GM12878 (cell line): ENCODE results near the gene LIG1. TPM values are rescaled to one million over a fixed set of nuclear protein-coding genes. Genes with fewer than 3 reads are reported as not detected.

Experiments used
- ATAC-seq: fragments of 200-7000 bp; cut with Tn5 transposase; 3 replicates; pipeline ENCODE4 v1.9.1; 2020; ENCODE audit warnings: mild to moderate bottlenecking, moderate library complexity
- BruUV-seq: library from RNA; stranded (reverse); fragments of 400-500 nt; replicated peaks from 2 replicates; lab custom pipeline; 2021; lab: Mats Ljungman, UMichigan
- CTCF ChIA-PET: fragments of 300-600 bp; sonication (Branson Sonifier 250); formaldehyde crosslinking; extraction: SDS; loops from one replicate; lab custom pipeline; 2021; ENCODE audit warnings: inconsistent platforms; lab: Yijun Ruan, JAX
- POLR2A ChIA-PET: fragments of 350-600 bp; formaldehyde crosslinking; extraction: SDS; loops from one replicate; lab custom pipeline; 2021; ENCODE audit warnings: inconsistent platforms; lab: Charles Lee
- RAD21 ChIA-PET: fragments of 300-600 bp; sonication (Branson Sonifier 250); formaldehyde crosslinking; loops from one replicate; lab custom pipeline; 2023; ENCODE audit warnings: antibody characterized with exemption; ENCODE audit not compliant: unreplicated experiment; lab: Charles Lee
- SMC1A ChIA-PET: fragments of 300-600 bp; sonication (Branson Sonifier 250); formaldehyde crosslinking; loops from one replicate; lab custom pipeline; 2023; ENCODE audit not compliant: unreplicated experiment, uncharacterized antibody; lab: Charles Lee
- DNase-seq: peaks from one replicate; pipeline ENCODE4 v3.0.0-alpha.2; 2011; ENCODE audit warnings: low read depth, low spot score
- FAIRE-seq: peaks from 3 replicates; lab custom pipeline; 2011; peaks lifted over from hg19 to GRCh38; lab: Jason Lieb, UNC
- H2AFZ ChIP-seq: 2 replicates; pipeline ENCODE4 v1.6.0; 2011; ENCODE audit warnings: low read depth, low read length, control low read depth; ENCODE audit not compliant: control insufficient read depth
- H3K27ac ChIP-seq: 2 replicates; pipeline ENCODE4 v1.5.1; 2011; ENCODE audit warnings: control low read depth; ENCODE audit not compliant: control insufficient read depth, insufficient read depth
- H3K27me3 ChIP-seq, 2 experiments: replicated peaks in 1 of 2; 2 replicates each; pipeline versions ENCODE4 v1.6.0 to v1.6.1; 2011; ENCODE audit warnings: low read length in 1 of 2; ENCODE audit not compliant: control insufficient read depth in 2 of 2, insufficient read depth in 2 of 2
- H3K36me3 ChIP-seq, 2 experiments: 2 replicates each; pipeline ENCODE4 v1.5.1; 2011; ENCODE audit warnings: low read length in 1 of 2; ENCODE audit not compliant: control insufficient read depth in 2 of 2, insufficient read depth in 2 of 2
- H3K4me1 ChIP-seq: 2 replicates; pipeline ENCODE4 v1.6.1; 2011; ENCODE audit warnings: mild to moderate bottlenecking, low read length, moderate library complexity, mixed read lengths; ENCODE audit not compliant: control insufficient read depth, insufficient read depth
- H3K4me2 ChIP-seq: 2 replicates; pipeline ENCODE4 v1.6.0; 2011; ENCODE audit warnings: control low read depth; ENCODE audit not compliant: control insufficient read depth, insufficient read depth
- H3K4me3 ChIP-seq: fragments of 200-600 bp; sonication (generic); 2 replicates; pipeline ENCODE4 v1.5.1; 2016
- H3K79me2 ChIP-seq: 2 replicates; pipeline ENCODE4 v1.6.0; 2011; ENCODE audit warnings: low read length; ENCODE audit not compliant: control insufficient read depth, insufficient read depth
- H3K9ac ChIP-seq: 2 replicates; pipeline ENCODE4 v1.8.0; 2011; ENCODE audit warnings: low read length, control low read depth, mixed read lengths; ENCODE audit not compliant: control insufficient read depth, insufficient read depth
- H3K9me3 ChIP-seq: replicated peaks from 3 replicates; pipeline ENCODE4 v1.5.1; 2011; ENCODE audit warnings: mild to moderate bottlenecking, low read length; ENCODE audit not compliant: control insufficient read depth, insufficient read depth
- H4K20me1 ChIP-seq: 2 replicates; pipeline ENCODE4 v1.6.0; 2011; ENCODE audit not compliant: control insufficient read depth, insufficient read depth
- MYC ChIP-seq: IDR thresholded peaks from 2 replicates; pipeline ENCODE4 v1.6.1; 2011; ENCODE audit warnings: mild to moderate bottlenecking, low read length, moderate library complexity, inconsistent platforms; ENCODE audit not compliant: insufficient read depth, insufficient replicate concordance, insufficient read length, severe bottlenecking
- PKNOX1 ChIP-seq: fragments of 450-650 bp; IDR thresholded peaks from 2 replicates; pipeline ENCODE4 v1.6.1; 2016; ENCODE audit warnings: mild to moderate bottlenecking
- POLR2A ChIP-seq: IDR thresholded peaks from 2 replicates; pipeline ENCODE4 v1.6.1; 2011; ENCODE audit warnings: low read depth, mild to moderate bottlenecking, low read length
- SIX5 ChIP-seq: IDR thresholded peaks from 2 replicates; pipeline ENCODE4 v1.6.1; 2011; ENCODE audit warnings: mild to moderate bottlenecking, low read depth, low read length, moderate library complexity; ENCODE audit not compliant: severe bottlenecking
- SMARCA5 ChIP-seq: fragments of 450-650 bp; IDR thresholded peaks from 2 replicates; pipeline ENCODE4 v1.6.1; 2017; ENCODE audit warnings: mild to moderate bottlenecking
- WGBS: methylation state at CpG from one replicate; pipeline ENCODE4 v1.1.6; 2016; ENCODE audit warnings: low lambda C conversion rate; ENCODE audit not compliant: insufficient replicate concordance, insufficient coverage; ENCODE audit errors: missing lambda C conversion rate; 5-methylcytosine and 5-hydroxymethylcytosine counted together
- in situ Hi-C: fragments of 300-500 bp; cut with MboI; formaldehyde crosslinking; loops from 9 replicates; pipeline ENCODE4 v1.14.3; 2018; ENCODE audit warnings: mixed read lengths
- intact Hi-C: fragments of 100-400 bp; cut with micrococcal nuclease; formaldehyde crosslinking; loops from one replicate; pipeline ENCODE4 v1.14.2; 2022; ENCODE audit not compliant: unreplicated experiment
- polyA plus RNA-seq, 11 experiments: library from polyadenylated mRNA; depleted of rRNA in 4 of 11; unstranded in 6 of 11; stranded (reverse) in 5 of 11; fragments of >200 nt; fragmentation: Nextera tagmentation in 4 of 11; fragmentation: Illumina TruSeq in 1 of 11; extraction: Ambion mirVana in 4 of 11; extraction: Trizol in 1 of 11; gene quantifications; 1 replicate in 1 of 11; 2 replicates in 10 of 11; pipeline versions ENCODE4 v1.2.1 to v1.2.3, GENCODE V29; 2011 to 2016; ENCODE audit warnings: inconsistent platforms in 2 of 11, missing spikeins in 2 of 11, low read depth in 1 of 11
- total RNA-seq, 4 experiments: library from RNA; depleted of rRNA in 3 of 4; stranded (reverse); fragments of >200 nt in 3 of 4; fragmentation: Illumina TruSeq in 1 of 4; extraction: Trizol in 1 of 4; gene quantifications; 2 replicates each; pipeline versions ENCODE4 v1.2.1 to v1.2.3, GENCODE V29; 2013 to 2021
- TF ChIP-seq, protein P1 (sequence below): fragments of 450-650 bp; formaldehyde crosslinking; IDR thresholded peaks from 2 replicates; pipeline ENCODE4 v1.4.0; 2022; ENCODE audit warnings: mild to moderate bottlenecking, moderate library complexity
- TF ChIP-seq, protein P2 (sequence below): IDR thresholded peaks from 2 replicates; pipeline ENCODE4 v1.6.1; 2011; ENCODE audit warnings: mild to moderate bottlenecking, low read depth, low read length, moderate library complexity; ENCODE audit not compliant: insufficient replicate concordance
- TF ChIP-seq, protein P3 (sequence below): fragments of 450-650 bp; IDR thresholded peaks from 2 replicates; pipeline ENCODE4 v1.6.1; 2018; ENCODE audit warnings: mild to moderate bottlenecking, low read depth, moderate library complexity; ENCODE audit not compliant: partially characterized antibody
- TF ChIP-seq, protein P4 (sequence below): fragments of 450-650 bp; IDR thresholded peaks from 2 replicates; pipeline ENCODE4 v1.6.1; 2017; ENCODE audit warnings: mild to moderate bottlenecking, low read depth, inconsistent platforms; ENCODE audit not compliant: poor library complexity, severe bottlenecking

The LIG1 gene
- total and polyA plus RNA-seq, 10 of the 15 experiments (the other 5 are each of a cell fraction or from before 2014, with no cell fraction given) = 7.8 to 117 (median 73.7) TPM

DNA sequence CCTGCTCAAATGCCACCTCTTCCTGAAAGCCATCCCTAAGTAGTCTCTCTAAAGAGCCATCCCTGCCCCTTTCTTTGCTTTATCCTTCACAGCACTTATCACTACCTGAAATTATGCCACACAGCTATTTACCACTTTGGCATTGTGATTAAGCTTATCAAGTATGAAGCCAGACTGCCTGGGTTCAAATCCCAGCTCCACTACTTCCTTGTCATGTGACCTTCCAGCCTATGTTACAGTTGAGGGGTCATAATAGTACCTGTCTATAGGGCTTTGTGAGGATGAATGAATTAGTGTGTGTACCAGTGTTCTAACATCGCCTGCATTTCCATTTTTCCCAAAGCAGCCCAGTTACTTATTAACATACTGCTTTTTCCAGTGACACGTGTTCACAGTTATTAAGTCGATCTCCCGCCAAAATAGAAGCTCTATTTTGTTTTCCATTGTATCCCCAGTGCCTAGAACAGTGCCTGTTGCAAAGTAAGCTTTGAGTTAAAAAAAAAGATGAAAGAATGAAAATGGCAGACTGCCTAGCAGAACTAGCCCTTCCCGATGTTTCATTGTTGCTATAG lies 33.2 kb upstream of the LIG1 start (continued):
- TF ChIP-seq, protein P1, sequence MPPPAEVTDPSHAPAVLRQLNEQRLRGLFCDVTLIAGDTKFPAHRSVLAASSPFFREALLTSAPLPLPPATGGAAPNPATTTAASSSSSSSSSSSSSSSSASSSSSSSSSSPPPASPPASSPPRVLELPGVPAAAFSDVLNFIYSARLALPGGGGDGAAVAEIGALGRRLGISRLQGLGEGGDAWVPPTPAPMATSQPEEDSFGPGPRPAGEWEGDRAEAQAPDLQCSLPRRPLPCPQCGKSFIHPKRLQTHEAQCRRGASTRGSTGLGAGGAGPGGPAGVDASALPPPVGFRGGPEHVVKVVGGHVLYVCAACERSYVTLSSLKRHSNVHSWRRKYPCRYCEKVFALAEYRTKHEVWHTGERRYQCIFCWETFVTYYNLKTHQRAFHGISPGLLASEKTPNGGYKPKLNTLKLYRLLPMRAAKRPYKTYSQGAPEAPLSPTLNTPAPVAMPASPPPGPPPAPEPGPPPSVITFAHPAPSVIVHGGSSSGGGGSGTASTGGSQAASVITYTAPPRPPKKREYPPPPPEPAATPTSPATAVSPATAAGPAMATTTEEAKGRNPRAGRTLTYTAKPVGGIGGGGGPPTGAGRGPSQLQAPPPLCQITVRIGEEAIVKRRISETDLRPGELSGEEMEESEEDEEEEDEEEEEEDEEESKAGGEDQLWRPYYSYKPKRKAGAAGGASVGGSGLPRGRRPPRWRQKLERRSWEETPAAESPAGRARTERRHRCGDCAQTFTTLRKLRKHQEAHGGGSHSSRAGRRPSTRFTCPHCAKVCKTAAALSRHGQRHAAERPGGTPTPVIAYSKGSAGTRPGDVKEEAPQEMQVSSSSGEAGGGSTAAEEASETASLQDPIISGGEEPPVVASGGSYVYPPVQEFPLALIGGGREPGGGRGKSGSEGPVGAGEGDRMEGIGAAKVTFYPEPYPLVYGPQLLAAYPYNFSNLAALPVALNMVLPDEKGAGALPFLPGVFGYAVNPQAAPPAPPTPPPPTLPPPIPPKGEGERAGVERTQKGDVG (CRISPR knock-in tag) = 0 out of 2 replicates have a peak, but pooled peaks have one; percentile 38
- TF ChIP-seq, protein P2, sequence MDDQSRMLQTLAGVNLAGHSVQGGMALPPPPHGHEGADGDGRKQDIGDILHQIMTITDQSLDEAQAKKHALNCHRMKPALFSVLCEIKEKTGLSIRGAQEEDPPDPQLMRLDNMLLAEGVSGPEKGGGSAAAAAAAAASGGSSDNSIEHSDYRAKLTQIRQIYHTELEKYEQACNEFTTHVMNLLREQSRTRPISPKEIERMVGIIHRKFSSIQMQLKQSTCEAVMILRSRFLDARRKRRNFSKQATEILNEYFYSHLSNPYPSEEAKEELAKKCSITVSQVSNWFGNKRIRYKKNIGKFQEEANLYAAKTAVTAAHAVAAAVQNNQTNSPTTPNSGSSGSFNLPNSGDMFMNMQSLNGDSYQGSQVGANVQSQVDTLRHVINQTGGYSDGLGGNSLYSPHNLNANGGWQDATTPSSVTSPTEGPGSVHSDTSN = no peak

DNA sequence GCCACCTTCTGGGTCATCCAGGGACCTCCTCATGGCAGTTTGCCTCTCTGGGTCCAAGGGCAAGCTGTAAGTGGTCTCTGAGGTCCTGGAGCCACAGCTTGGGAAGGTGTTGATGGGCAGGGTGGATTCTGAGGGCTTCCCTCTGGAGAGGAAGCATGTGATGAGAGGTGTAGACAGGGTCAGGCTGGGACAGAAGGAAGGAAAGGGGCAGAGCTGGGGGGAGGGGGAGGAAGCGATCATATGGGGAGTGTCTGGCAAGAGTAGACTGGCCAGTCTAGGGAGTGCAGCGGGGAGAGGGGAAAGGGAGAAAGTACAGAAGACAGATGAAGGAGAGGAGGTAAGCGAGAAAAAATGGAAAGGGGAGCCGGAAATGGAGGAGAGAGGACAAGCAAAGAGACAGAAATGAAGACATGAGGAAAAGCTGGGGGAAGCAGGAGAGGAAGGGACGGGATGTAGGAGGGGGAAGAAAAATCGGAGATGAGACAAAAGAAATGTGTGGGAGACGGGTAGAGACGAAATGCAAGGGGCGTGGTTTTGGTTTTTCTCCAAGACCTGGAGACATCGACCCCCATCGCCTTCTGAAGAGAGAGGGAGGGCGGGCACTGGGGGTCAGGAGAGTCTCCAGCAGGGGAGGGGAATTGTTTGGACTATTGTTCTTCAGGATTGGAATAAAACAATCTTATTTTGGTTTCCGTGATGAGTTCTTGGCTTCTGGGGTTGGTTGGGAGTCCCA lies 27.0 kb upstream of the LIG1 start:
- Histone ChIP-seq H3K9ac (no peak overlapping the region), H3K36me3 (no peaks in the 10 kb centered on the region), H3K27ac (no peak overlapping the region), H3K4me1 (no peaks in the 10 kb centered on the region), H2AFZ (no peak overlapping the region), H3K27me3 (no peaks in the 10 kb centered on the region), H3K4me2 (no peak overlapping the region), H3K4me3 (no peak overlapping the region), H4K20me1 (no peaks in the 10 kb centered on the region), H3K79me2 (no peaks in the 10 kb centered on the region), H3K9me3 (no peaks in the 10 kb centered on the region)
- DNase-seq (no peak), ATAC-seq (no peak), FAIRE-seq (no peak)
- ChIA-PET SMC1A (no interaction called here), CTCF (no interaction called here), POLR2A (no interaction called here), RAD21 (no interaction called here)
- in situ Hi-C loops = no loop called here
- WGBS = 85% methylated on average over 9 of the region's 13 CpGs
- no TSS peak for BruUV-seq
- intact Hi-C loops = no loop called here
- no peak for TF ChIP-seq SMARCA5
- TF ChIP-seq MYC = no peak
- no peak for TF ChIP-seq SIX5
- TF ChIP-seq POLR2A = no peak
- TF ChIP-seq, protein P3, sequence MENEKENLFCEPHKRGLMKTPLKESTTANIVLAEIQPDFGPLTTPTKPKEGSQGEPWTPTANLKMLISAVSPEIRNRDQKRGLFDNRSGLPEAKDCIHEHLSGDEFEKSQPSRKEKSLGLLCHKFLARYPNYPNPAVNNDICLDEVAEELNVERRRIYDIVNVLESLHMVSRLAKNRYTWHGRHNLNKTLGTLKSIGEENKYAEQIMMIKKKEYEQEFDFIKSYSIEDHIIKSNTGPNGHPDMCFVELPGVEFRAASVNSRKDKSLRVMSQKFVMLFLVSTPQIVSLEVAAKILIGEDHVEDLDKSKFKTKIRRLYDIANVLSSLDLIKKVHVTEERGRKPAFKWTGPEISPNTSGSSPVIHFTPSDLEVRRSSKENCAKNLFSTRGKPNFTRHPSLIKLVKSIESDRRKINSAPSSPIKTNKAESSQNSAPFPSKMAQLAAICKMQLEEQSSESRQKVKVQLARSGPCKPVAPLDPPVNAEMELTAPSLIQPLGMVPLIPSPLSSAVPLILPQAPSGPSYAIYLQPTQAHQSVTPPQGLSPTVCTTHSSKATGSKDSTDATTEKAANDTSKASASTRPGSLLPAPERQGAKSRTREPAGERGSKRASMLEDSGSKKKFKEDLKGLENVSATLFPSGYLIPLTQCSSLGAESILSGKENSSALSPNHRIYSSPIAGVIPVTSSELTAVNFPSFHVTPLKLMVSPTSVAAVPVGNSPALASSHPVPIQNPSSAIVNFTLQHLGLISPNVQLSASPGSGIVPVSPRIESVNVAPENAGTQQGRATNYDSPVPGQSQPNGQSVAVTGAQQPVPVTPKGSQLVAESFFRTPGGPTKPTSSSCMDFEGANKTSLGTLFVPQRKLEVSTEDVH = no peak
- TF ChIP-seq, protein P4, sequence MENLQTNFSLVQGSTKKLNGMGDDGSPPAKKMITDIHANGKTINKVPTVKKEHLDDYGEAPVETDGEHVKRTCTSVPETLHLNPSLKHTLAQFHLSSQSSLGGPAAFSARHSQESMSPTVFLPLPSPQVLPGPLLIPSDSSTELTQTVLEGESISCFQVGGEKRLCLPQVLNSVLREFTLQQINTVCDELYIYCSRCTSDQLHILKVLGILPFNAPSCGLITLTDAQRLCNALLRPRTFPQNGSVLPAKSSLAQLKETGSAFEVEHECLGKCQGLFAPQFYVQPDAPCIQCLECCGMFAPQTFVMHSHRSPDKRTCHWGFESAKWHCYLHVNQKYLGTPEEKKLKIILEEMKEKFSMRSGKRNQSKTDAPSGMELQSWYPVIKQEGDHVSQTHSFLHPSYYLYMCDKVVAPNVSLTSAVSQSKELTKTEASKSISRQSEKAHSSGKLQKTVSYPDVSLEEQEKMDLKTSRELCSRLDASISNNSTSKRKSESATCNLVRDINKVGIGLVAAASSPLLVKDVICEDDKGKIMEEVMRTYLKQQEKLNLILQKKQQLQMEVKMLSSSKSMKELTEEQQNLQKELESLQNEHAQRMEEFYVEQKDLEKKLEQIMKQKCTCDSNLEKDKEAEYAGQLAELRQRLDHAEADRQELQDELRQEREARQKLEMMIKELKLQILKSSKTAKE = no peak
- TF ChIP-seq PKNOX1 = no peak
